GM19238 (cell line): ENCODE measurements around the gene RAB34.
"Not testable (repeated sequence)": the region's sequence is repeated elsewhere in the genome, so short reads cannot be mapped to it uniquely, and the experiment has no call there.

Source experiments
- DNase-seq: peaks from one replicate; pipeline ENCODE4 v3.0.0; 2011; ENCODE audit warnings: low spot score; ENCODE audit not compliant: insufficient read length

Gene RAB34

DNA sequence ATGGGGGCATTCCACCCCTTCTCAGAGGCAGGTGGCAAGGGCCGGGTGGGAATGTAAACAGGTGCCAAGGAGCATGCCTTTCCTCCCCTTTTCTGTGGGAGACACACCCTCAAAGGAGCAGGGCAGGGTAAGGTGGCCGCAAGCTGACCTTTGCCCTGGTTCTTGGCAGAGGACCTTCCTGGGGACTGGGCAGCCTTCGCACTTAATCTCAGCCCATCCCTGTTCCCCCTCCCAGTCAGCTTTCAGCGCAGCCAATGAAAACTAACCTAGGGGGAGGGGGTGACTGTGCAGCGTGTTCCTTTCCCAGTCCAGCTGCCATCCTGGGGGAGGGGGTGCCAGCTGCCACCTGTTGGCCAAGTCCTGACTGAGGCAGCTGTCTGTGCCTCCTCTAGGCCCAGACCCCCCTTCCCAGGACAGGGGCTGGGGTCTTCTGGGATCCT lies 29.0 kb upstream of the RAB34 start:
- DNase-seq, result no peak

DNA sequence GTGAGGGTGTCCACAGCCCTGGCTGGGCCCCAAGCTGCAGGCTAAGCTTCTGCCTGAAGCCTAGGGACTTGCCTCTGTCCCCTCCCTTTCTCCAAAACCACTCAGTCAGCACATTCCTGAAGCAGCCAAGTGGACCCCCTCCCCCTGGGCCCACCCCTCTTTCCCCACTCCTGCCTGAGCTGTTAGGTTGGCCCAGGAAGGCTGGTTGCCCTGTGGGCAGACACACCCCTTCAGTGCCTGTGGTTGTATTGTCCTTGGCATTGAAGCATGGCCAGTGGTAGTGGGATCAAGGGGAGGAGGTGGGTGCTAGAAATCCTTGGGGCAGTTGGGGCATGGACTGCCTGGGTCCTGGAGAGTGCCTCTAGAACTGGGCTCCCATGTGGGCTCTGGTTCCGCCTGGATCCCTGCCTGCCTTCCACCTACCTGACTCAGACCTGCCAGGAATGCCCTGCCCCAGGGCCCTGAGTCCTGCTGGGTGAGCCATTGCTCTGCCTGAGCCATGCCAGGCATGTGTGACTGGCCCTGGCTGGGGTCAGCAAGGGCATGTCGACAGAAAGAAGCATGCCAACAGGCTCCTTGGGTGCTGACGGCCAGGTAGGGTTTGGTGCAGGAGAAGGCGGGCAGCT lies 28.2 kb upstream of the RAB34 start:
- DNase-seq, result no peak

DNA sequence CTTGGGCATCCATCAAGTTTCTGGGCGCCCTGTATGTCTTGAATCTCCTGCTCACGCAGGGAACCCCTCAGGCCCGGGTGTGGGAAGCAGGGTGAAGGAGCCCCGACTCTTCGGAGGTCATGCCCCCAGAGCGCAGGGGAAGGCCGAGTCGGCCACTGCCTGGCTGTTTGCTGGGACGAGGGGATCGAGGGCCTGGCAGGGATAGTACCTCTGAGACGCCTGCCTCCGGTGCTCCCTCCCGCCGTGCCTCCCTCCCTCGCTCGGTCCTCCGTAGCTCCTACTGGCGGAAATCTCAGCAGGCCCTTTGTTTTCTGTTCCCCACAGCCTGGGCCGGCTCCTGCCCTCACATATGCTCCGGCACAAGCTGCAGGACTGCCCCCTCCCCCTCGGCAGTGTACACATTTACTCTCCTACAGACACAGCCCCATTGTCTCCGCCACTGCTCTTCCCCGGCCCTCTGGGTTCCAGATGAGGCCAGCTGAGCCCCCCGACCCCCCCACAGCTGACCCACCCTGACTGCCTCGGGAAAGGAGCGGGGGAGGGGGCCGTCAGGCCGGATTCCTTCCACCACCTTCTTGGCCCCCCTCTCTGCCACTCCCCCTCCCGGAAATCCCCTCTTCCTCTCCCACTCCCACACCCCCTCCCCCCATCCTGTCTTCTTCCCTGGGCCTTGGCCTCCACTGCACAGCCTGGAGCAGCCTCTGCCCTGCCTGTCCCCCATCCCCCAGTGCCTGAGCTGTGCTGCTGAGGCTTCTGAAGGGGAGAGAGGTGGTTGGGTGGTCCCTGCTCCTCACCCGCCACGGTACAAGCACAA lies 27.5 kb upstream of the RAB34 start:
- DNase-seq, result no peak

DNA sequence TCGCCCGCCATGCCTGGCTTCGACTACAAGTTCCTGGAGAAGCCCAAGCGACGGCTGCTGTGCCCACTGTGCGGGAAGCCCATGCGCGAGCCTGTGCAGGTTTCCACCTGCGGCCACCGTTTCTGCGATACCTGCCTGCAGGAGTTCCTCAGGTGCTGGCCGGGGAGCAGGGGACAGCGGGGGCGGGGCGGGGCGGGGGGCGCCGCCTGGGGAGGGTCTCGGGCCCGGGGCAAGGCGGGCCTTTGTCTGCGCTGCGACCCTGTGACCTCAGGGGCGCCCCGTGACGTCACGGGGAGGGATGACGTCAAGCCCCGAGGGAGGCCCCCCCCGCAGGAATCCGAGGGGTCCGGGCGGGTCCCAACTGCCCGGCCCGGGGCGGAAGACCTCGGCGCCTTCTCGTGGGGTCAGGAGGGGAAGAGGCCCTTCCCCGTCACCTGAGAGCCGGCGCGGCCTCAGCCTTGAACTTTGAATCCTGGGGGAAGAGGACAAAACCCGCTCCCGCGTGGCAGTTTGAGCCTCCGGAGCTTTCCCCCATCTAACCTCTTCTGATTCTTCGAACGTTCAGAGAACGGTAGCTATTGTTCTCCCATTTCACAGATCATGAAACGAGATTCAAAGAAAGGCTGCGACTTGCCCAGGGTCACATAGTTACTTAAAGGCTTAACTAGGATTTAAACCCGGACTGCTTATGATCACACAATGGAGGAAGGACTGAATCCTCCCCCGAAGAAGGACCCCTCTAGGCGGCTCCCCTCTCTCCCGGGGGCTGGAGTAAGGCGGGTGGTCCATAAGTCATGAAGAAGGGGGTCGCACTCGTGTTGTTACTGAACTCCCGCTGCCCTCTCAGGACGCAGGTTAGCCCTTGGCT lies 26.7 kb upstream of the RAB34 start:
- no peak for DNase-seq

DNA sequence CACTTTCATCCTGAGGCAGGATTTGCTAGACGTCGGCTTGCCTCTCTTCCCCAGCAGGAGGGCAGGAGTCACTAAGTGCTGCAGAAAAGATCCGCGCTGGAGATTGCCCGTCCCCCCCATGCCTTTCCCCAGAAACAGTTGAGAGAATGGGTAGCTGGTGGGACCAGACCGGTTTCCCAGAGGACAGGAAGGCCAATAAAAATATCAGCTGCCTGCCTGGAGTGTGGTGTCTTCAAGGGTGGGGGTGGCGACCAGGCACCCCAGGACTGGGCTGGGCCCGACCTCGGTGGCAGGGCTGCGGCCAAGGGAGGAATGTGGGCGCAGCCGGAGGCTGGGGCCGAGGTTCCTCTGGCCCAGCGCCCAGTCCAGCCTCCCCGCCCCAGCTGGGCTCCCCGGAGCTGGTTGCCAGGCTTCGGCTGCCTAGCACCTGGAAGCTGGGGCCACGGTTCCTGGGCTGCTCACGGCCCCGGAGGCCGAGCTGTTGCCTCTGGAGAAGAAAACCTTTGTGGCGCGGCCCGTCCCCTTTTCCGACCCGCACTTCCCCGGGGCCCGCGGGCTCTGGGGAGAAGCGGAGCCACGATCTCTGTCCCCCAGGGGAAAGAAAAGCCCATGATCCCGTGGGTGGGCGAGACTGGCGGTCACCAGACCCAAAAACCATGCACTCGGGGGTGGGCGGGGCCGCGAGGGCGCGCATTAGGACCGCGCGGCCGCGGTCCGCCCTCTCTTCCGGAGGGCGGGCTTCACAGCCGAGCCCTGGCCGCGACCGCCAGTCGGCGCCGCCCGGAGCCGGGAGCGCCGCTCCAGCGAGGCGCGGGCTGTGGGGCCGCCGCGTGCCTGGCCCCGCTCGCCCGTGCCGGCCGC lies 25.8 kb upstream of the RAB34 start, which contains the start of gene TRAF4:
Gene TRAF4, plus strand, starts transcription at position 769 of the 861 bp plus-strand sequence. CDS start 102 bp downstream, outside the sequence.
- peak; percentile 63 for DNase-seq

DNA sequence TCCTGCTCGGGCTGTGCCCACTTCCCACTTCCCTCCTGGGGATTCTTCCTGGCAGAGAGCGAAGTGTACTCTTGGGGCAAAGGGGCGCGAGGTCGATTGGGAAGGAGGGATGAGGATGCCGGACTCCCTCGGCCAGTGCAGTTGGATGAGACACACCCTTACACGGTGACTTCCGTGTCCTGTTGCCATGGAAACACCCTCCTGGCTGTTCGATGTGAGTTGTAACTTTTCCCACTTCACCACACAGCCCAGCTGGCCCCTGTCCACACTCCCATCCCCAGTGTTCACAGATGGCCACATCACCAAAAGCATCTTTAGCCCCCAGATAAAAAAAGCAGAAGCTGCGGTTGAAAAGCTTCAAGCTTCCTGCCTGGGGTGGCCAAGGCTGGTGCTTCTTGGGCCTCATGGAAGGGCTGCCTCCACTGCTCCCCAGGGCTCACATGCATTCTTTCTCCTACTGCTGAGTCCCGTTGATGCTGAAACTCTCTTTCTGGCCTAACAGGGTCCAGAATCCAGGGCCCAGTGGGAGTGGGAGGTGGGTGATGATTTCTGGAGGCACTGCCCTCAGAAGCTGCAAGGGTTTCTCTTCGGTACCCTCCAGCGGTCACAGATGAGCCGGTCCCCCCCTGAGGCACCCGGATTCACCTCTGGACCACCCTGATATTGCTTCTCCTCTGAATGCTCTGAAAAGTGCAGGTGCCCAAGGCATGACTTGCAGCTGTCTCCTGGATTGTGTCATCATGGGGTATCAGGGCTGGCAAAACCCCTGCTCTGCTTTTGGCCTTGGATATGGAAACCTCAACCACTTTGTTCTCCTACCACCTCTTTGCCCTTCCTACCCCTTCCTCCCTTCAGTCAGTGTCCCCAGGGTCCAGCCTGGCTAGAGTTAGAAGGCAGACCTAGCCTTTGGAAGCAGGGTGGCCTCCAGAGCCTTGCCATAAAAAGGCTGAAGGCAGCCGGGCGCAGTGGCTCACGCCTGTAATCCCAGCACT lies 24.0 kb upstream of the RAB34 start:
- no peak for DNase-seq

DNA sequence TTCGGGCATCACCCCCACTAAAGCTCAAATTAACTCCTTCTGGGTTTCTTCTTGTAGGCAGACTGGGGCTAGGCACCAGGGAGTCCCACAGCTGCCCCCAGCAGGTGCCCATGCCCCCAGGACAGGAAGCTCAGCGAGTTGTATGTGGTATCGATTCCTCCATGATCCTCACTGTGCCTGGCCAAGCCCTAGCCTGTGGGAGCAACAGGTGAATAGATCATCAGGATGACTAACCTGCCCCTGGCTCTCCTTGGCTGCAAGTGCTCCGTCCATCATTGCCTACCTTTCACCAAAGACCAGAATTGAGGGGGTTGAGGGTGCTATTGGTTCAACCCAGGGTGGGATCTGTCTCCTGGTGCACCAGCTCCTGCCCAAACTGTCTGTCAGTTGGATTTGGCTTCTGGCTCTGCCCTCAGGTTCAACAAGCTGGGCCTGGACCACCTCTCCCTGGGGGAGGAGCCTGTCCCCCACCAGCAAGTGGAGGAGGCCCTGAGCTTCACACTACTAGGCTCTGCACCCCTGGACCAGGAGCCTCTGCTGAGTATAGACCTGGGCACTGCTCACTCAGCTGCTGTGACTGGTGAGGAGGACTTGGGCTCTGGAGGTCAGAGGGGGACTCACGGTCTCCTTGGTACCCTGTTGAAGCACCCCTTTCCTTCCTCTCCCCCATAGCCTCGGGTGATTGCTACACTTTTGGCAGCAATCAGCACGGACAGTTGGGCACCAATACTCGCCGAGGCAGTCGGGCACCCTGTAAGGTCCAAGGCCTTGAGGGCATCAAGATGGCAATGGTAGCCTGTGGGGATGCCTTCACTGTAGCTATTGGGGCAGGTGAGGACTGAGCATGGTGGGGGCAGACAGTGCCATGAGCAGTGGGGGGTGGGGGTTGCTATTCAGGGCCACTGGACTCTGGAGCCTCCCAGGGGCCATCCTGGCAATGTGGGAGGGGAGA lies 23.0 kb upstream of the RAB34 start:
- no peak for DNase-seq

DNA sequence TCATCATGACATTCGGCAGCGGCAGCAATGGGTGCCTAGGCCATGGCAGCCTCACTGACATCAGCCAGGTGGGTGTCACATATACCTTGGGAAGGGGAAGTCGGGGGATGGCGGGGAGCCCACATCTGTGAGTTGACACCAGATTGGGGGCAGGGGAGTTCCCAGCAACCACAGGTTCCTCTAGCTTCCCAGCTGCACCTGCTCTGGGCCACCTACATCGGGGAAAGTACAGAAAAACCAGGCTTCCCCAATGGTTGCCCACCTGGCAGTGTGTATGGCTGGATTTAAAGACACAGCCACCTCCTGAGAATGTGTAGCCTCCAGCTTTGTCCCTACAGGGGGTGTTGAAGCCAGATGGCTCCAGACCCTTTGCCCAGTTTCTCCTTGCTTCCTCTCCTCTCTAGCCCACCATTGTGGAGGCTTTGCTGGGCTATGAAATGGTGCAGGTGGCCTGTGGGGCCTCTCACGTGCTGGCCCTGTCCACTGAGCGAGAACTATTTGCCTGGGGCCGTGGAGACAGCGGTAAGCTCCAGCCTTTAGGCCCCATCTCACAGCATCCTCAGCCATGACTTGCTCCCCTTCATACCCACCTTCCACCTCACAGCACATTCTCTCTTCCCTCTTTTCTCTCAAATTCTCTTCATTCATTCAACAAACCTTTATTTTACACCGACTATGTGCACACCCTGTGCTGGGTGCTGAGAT lies 21.2 kb upstream of the RAB34 start:
- no peak for DNase-seq

DNA sequence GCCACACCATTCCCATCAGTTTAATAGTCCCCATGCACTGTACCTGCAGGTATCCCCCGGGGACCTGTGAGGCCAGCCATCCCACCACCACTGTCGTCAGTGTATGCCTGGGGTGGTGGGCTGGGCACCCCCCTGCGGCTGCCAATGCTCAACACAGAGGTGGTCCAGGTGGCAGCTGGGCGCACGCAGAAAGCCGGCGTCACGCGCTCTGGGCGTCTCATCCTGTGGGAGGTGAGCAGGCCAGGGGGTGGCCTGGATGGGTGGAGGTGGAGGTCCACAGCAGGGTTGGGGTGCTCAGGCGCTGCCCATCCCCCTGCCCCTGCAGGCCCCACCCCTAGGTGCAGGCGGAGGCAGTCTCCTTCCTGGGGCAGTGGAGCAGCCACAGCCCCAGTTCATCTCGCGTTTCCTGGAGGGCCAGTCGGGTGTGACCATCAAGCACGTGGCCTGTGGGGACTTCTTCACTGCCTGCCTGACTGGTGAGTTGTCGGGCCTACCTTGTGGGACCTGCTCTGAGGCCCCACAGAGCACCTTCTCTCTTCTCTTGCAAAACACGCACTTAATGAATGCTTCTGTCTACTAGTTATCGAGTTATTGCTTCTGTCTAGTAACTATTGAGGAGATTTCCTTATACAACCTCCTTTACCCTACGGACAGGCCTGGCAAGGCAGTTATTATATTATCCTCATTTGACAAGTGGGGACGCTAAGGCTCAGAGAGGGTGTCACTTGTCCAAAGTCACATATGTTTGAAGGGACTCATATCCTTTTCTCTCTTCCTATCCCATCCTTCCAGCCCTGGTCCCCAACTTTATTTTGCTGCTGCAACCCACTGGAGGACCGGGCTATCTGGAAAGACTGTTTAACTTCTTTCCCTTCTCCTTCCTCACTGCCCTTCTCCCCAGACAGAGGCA lies 20.4 kb upstream of the RAB34 start:
- peak; percentile 78 for DNase-seq

DNA sequence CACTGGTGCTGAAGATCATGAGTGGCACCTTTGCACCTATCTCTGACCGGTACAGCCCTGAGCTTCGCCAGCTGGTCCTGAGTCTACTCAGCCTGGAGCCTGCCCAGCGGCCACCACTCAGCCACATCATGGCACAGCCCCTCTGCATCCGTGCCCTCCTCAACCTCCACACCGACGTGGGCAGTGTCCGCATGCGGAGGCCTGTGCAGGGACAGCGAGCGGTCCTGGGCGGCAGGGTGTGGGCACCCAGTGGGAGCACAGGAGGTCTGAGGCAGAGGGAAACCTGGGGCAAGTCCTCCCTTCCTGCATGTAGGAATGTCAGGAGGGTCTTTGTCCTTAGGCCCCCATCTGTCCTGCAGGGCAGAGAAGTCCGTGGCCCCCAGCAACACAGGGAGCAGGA lies 19.6 kb upstream of the RAB34 start:
- no peak for DNase-seq

DNA sequence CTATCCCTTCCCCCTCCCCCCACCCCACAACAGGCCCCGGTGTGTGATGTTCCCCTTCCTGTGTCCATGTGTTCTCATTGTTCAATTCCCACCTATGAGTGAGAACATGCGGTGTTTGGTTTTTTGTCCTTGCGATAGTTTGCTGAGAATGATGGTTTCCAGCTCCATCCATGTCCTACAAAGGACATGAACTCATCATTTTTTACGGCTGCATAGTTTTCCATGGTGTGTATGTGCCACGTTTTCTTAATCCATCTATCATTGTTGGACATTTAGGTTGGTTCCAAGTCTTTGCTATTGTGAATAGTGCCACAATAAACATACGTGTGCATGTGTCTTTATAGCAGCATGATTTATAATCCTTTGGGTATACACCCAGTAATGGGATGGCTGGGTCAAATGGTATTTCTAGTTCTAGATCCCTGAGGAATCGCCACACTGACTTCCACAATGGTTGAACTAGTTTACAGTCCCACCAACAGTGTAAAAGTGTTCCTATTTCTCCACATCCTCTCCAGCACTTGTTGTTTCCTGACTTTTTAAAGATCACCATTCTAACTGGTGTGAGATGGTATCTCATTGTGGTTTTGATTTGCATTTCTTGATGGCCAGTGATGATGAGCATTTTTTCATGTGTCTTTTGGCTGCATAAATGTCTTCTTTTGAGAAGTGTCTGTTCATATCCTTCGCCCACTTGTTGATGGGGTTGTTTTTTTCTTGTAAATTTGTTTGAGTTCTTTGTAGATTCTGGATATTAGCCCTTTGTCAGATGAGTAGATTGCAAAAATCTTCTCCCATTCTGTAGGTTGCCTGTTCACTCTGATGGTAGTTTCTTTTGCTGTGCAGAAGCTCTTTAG lies 18.5 kb upstream of the RAB34 start:
- not testable (repeated sequence) for DNase-seq

DNA sequence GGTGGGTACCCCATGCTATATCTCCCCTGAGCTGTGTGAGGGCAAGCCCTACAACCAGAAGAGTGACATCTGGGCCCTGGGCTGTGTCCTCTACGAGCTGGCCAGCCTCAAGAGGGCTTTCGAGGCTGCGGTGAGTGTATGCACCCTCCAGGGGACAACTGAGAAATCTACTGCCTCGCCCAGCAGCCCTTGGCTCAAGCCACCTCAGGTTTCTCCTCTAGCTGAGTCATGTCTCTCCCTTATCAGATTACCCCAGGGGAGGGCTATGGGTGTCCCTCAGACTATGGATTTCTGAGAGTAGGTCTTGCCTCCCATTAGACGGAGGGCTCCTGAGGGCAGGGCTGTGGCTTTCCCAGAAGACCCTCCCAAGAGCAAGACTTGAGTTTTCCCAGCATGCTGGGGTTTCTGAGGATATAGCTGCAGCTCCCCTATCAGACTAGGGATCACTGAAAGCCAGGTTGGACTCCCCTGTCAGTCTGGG lies 17.6 kb upstream of the RAB34 start:
- DNase-seq, result no peak

DNA sequence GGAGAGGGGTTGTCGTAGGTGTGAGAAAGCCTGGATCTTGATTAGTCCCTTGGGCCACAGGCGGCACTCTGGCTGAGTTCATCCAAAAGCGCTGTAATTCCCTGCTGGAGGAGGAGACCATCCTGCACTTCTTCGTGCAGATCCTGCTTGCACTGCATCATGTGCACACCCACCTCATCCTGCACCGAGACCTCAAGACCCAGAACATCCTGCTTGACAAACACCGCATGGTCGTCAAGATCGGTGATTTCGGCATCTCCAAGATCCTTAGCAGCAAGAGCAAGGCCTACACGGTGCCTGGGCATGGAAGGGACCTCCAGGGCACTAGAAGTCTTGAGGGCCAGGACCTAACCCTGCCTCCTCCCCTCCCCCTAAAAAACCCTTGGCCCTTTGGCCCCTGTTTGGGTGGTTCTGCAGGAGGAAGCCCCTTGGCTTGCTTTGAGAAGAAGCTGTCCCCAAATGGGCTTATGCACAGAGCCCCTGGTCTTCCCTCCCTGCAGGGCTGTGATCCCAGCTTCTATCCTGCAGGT lies 17.1 kb upstream of the RAB34 start:
- no peak for DNase-seq

DNA sequence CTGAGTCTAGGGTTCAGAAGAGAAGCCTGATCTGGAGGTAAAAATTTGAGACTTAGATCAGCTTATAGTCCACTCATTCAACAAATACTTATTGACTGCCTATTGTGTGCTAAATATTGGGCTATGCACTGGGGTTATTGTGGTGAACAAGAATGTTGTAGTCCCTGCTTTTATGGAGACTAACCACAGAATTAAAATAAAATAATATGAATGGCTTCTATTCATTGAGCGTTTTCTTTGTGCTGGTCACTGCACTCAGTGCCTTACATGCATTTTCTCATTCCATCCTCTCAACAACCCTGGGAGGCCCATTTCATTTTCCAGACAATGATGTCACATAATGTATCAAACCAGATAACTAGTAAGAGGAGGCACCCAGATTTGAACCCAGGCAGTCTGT lies 15.7 kb upstream of the RAB34 start:
- DNase-seq, result no peak

DNA sequence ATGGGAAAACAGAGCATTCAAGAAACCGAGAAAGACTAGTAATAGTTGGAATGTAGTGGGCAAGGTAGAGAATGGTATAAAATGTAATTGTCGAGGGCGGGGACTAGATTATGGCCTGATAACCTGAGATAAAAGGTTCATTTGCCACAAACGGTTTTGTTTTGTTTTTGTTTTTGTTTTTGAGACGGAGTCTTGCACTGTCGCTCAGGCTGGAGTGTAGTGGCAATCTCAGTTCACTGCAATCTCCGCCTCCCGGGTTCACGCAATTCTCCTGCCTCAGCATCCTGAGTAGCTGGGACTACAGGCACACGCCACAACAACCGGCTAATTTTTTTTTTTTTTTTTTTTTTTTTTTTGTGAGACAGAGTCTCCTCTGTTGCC lies 12.3 kb upstream of the RAB34 start:
- no peak for DNase-seq
